GM18951 (cell line): ENCODE data around the gene OR52E8.

Source experiments
- POLR2A ChIP-seq: IDR thresholded peaks from 4 replicates; pipeline ENCODE4 v1.6.1; 2011; ENCODE audit warnings: mild to moderate bottlenecking; ENCODE audit not compliant: insufficient read length, insufficient read depth; ENCODE audit errors: extremely low read depth
- in situ Hi-C: fragments of 300-500 bp; cut with MboI; formaldehyde crosslinking; loops from one replicate; pipeline ENCODE4 v1.12.0; 2022; ENCODE audit warnings: low sequenced_read_pairs, mixed read lengths, inconsistent platforms; ENCODE audit not compliant: unreplicated experiment

OR52E8 gene

GRCh38 chr11:5857590-5857989 lies at the start of gene OR52E8:
TSS of gene OR52E8 (minus strand) at chr11:5857690. CDS start at chr11:5857690, 0 bp downstream.
- in situ Hi-C loops = no loop called here
- TF ChIP-seq POLR2A = no peak

GRCh38 chr11:5899534-5899933 lies 42.0 kb upstream of the OR52E8 start:
- in situ Hi-C loops = no loop called here
- no peak for TF ChIP-seq POLR2A

- in situ Hi-C loops = no loop called here
- no peak for TF ChIP-seq POLR2A
Observed at GRCh38 chr11:5892908-5893307, 35.4 kb upstream of the OR52E8 start, which contains the start of gene OR52E5. TSS of gene OR52E5 (plus strand) at chr11:5893208. CDS start at chr11:5900777, 7,569 bp downstream.

GRCh38 chr11:5891216-5891800 lies 33.8 kb upstream of the OR52E8 start:
- TF ChIP-seq POLR2A = no peak
- in situ Hi-C loops = no loop called here

GRCh38 chr11:5887661-5888060 lies 30.2 kb upstream of the OR52E8 start:
- in situ Hi-C loops = no loop called here

GRCh38 chr11:5887172-5887571 lies 29.7 kb upstream of the OR52E8 start:
- in situ Hi-C loops = no loop called here
- no peak for TF ChIP-seq POLR2A

More at GRCh38 chr11:5887661-5888060, 30.2 kb upstream of the OR52E8 start:
- TF ChIP-seq POLR2A = no peak

- in situ Hi-C loops = no loop called here
Observed at GRCh38 chr11:5881756-5882155, 24.3 kb upstream of the OR52E8 start.

GRCh38 chr11:5880329-5880728 lies 22.8 kb upstream of the OR52E8 start, which contains the start of gene OR52E4:
TSS of gene OR52E4 (plus strand) at chr11:5880629. CDS start at chr11:5884293, 3,664 bp downstream.
- in situ Hi-C loops = no loop called here

More at GRCh38 chr11:5881756-5882155, 24.3 kb upstream of the OR52E8 start:
- no peak for TF ChIP-seq POLR2A

GRCh38 chr11:5878564-5878963 lies 21.1 kb upstream of the OR52E8 start:
- TF ChIP-seq POLR2A = no peak

More at GRCh38 chr11:5880329-5880728, 22.8 kb upstream of the OR52E8 start, which contains the start of gene OR52E4:
- TF ChIP-seq POLR2A = no peak

GRCh38 chr11:5865826-5866225 lies 8.3 kb upstream of the OR52E8 start:
- no peak for TF ChIP-seq POLR2A
- in situ Hi-C loops = no loop called here

More at GRCh38 chr11:5878564-5878963, 21.1 kb upstream of the OR52E8 start:
- in situ Hi-C loops = no loop called here

- in situ Hi-C loops = no loop called here
- no peak for TF ChIP-seq POLR2A
Observed at GRCh38 chr11:5851002-5851401, 6.5 kb downstream of the OR52E8 start.

GRCh38 chr11:5847711-5848110 lies 9.8 kb downstream of the OR52E8 start:
- TF ChIP-seq POLR2A = no peak
- in situ Hi-C loops = no loop called here

- in situ Hi-C loops = no loop called here
- TF ChIP-seq POLR2A = no peak
Observed at GRCh38 chr11:5846701-5847100, 10.8 kb downstream of the OR52E8 start.

GRCh38 chr11:5841797-5842196 lies 15.7 kb downstream of the OR52E8 start, which contains the start of gene OR52E6:
TSS of gene OR52E6 (minus strand) at chr11:5841897. CDS start at chr11:5841897, 0 bp downstream.
- no peak for TF ChIP-seq POLR2A
- in situ Hi-C loops = no loop called here
